IPS DF 4.7 (cell line): ENCODE results near the gene CTNNA3.

ENCODE experiments used
- DNase-seq: peaks from one replicate; pipeline ENCODE4 v3.0.0-alpha.2; 2013; ENCODE audit warnings: low spot score; ENCODE audit errors: extremely low read depth

The CTNNA3 gene

GRCh38 chr10:66673071-66673470 is 1022.9 kb downstream of the CTNNA3 start:
- no peak for DNase-seq

- no peak for DNase-seq
These were observed 1024.4 kb downstream of the CTNNA3 start for GRCh38 chr10:66671562-66671961.

- no peak for DNase-seq
These were observed 1024.9 kb downstream of the CTNNA3 start for GRCh38 chr10:66671064-66671463.

- DNase-seq: no peak
These were observed 1039.5 kb downstream of the CTNNA3 start for GRCh38 chr10:66656499-66656898.

GRCh38 chr10:66654861-66655260 is 1041.1 kb downstream of the CTNNA3 start:
- DNase-seq: no peak

- no peak for DNase-seq
These were observed 1044.5 kb downstream of the CTNNA3 start for GRCh38 chr10:66651308-66652082.

GRCh38 chr10:66649626-66650025 is 1046.4 kb downstream of the CTNNA3 start:
- no peak for DNase-seq

GRCh38 chr10:66642217-66642616 is 1053.8 kb downstream of the CTNNA3 start:
- DNase-seq: no peak

- DNase-seq: no peak
These were observed 1056.6 kb downstream of the CTNNA3 start for GRCh38 chr10:66639371-66639770.

GRCh38 chr10:66637273-66638036 is 1058.5 kb downstream of the CTNNA3 start:
- DNase-seq: no peak

GRCh38 chr10:66629996-66630395 is 1066.0 kb downstream of the CTNNA3 start:
- no peak for DNase-seq

GRCh38 chr10:66627156-66627555 is 1068.8 kb downstream of the CTNNA3 start:
- DNase-seq: peak; percentile 56

GRCh38 chr10:66625709-66626590 is 1070.0 kb downstream of the CTNNA3 start:
- DNase-seq: no peak

GRCh38 chr10:66622050-66622449 is 1073.9 kb downstream of the CTNNA3 start:
- DNase-seq: no peak

- DNase-seq: no peak
These were observed 1091.8 kb downstream of the CTNNA3 start for GRCh38 chr10:66604195-66604594.

- DNase-seq: no peak
These were observed 1104.1 kb downstream of the CTNNA3 start for GRCh38 chr10:66591865-66592264.

GRCh38 chr10:66587680-66588050 is 1108.3 kb downstream of the CTNNA3 start:
- no peak for DNase-seq

- no peak for DNase-seq
These were observed 1108.9 kb downstream of the CTNNA3 start for GRCh38 chr10:66586897-66587679.

GRCh38 chr10:66586073-66586472 is 1109.9 kb downstream of the CTNNA3 start:
- peak; percentile 19 for DNase-seq

- DNase-seq: no peak
These were observed 1120.6 kb downstream of the CTNNA3 start for GRCh38 chr10:66575251-66575855.

GRCh38 chr10:66572700-66573099 is 1123.3 kb downstream of the CTNNA3 start:
- DNase-seq: no peak
